A673 (cell line): ENCODE results near the gene FFAR2.

Experiments used
- EZH2 ChIP-seq: fragments of 200-600 bp; sonication (generic); IDR thresholded peaks from 2 replicates; pipeline ENCODE4 v1.6.1; 2017; ENCODE audit warnings: borderline replicate concordance, low read depth, mild to moderate bottlenecking, mixed read lengths, antibody characterized with exemption, low read length; ENCODE audit not compliant: poor library complexity, severe bottlenecking
- TF ChIP-seq, protein P1 (sequence below): fragments of 300-800, 200-600 bp; sonication (generic); conservative IDR thresholded peaks from 2 replicates; pipeline ENCODE4 v1.5.1; 2017; ENCODE audit warnings: low read depth, mild to moderate bottlenecking, antibody characterized with exemption, low read length, moderate library complexity, mixed read lengths

DNA sequence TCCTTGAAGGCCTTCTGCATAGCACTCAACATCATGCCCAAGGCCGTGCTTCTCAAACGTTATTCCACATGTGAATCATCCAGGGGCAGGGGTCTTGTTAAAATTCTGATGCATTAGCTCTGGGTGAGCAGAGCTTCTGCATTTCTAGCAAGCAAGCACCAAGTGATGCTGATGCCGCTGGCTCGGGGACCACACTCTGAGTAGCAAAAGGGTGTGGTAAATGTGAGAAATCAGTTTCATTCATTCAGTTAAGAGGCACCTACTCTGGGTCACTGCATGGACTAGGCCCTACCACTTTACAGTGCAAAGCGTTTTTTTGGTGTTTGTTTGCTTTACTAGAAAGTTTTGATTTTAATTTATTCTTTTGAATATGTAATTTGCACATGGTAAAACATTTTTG is 35.0 kb downstream of the FFAR2 start:
- TF ChIP-seq, protein P1, sequence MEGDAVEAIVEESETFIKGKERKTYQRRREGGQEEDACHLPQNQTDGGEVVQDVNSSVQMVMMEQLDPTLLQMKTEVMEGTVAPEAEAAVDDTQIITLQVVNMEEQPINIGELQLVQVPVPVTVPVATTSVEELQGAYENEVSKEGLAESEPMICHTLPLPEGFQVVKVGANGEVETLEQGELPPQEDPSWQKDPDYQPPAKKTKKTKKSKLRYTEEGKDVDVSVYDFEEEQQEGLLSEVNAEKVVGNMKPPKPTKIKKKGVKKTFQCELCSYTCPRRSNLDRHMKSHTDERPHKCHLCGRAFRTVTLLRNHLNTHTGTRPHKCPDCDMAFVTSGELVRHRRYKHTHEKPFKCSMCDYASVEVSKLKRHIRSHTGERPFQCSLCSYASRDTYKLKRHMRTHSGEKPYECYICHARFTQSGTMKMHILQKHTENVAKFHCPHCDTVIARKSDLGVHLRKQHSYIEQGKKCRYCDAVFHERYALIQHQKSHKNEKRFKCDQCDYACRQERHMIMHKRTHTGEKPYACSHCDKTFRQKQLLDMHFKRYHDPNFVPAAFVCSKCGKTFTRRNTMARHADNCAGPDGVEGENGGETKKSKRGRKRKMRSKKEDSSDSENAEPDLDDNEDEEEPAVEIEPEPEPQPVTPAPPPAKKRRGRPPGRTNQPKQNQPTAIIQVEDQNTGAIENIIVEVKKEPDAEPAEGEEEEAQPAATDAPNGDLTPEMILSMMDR: no peak
- no peak for TF ChIP-seq EZH2
